ENCODE data around the gene FANCD2OS.
A peak's percentile ranks its signal among the peaks of the same experiment; 100 is the strongest.
"Not testable (repeated sequence)": the region's sequence is repeated elsewhere in the genome, so short reads cannot be mapped to it uniquely, and the experiment has no call there.

FANCD2OS gene

DNA sequence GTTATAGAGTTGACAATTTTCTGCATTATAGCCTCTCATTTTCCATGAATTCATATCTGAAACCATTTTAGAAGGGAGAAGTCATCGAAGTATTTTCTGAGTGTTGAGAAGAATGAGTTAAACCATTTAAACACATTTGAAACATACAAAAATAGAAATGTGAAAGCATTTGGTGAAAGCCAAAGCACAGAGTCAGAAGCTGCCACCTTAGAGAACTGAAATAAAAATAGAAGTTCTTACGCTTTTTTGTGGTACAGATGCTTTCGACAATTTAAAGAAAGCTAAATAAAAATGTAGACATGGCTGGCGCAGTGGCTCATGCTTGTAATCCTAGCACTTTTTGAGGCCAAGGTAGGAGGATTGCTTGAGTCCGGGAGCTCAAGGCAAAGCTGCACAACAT, 9.0 kb downstream of the FANCD2OS start:
- no peak overlapping the region for H3K27ac ChIP-seq
- no peak for DNase-seq (ENCODE audit: low read depth, low spot score)

DNA sequence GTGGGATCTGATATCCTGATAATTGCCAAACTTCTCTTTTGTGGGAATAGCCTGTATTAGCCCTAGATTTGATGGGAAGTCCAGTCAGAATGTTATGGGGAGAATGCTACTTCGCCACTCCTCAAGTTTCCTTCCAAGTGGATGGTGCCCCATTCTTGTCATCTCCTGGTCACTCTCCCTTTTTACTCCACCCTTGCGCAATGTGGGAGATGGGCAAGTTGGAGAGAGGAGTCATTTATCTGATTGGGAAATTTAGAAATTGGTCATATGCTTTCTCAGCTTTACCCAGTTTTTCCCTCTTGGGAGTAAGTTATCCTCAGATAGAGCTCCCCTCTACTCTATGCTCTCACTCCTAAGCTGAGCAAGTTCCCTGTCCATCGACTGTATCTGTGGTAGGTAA, 14.4 kb downstream of the FANCD2OS start:
- H3K27ac ChIP-seq: no peak overlapping the region
- DNase-seq (ENCODE audit: low read depth, low spot score): no peak

DNA sequence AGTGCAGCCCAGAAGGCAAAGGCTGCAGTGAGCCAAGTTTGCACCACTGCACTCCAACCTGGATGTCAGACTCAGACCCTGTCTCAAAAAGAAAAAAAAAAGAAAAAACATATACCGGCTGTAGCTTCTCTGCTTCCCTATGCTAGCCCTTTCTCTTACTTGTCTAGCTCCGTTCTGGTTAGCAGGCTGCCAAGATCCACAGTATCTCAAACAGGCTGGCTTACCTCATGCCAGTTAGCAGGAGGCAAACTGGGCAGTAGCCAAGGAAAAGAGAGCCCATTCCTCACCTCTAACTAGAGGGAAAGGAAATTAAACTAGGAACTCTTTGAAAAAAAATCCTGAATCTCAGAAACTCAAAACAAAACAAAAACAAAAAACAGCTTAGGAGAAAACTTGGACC, 16.7 kb downstream of the FANCD2OS start:
- not testable (repeated sequence) for DNase-seq (ENCODE audit: low read depth, low spot score)

DNA sequence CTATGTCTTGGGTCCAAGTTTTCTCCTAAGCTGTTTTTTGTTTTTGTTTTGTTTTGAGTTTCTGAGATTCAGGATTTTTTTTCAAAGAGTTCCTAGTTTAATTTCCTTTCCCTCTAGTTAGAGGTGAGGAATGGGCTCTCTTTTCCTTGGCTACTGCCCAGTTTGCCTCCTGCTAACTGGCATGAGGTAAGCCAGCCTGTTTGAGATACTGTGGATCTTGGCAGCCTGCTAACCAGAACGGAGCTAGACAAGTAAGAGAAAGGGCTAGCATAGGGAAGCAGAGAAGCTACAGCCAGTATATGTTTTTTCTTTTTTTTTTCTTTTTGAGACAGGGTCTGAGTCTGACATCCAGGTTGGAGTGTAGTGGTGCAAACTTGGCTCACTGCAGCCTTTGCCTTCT, 17.3 kb downstream of the FANCD2OS start:
- H3K27ac ChIP-seq; DNase-seq (ENCODE audit: low read depth, low spot score): not testable (repeated sequence)

More for the DNA sequence above, 16.7 kb downstream of the FANCD2OS start:
- H3K27ac ChIP-seq: not testable (repeated sequence)

DNA sequence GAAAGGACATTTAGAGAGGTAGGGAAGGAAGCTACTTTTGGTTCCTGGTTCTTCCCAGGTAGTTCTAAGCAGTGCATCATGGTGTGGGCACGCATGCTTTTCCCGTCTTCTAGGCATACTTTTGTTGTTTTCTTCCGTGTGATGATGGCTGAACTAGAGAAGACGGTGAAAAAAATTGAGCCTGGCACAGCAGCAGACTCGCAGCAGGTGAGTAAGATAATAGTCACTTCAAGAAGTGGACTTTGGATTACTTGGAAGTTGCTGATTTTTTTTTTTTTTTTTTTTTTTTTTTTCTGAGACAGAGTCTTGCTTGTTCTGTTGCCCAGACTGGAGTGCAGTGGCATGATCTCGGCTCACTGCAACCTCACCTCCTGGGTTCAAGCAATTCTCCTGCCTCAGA, 17.9 kb downstream of the FANCD2OS start:
- H3K27ac ChIP-seq: no peak overlapping the region
- DNase-seq (ENCODE audit: low read depth, low spot score): no peak

DNA sequence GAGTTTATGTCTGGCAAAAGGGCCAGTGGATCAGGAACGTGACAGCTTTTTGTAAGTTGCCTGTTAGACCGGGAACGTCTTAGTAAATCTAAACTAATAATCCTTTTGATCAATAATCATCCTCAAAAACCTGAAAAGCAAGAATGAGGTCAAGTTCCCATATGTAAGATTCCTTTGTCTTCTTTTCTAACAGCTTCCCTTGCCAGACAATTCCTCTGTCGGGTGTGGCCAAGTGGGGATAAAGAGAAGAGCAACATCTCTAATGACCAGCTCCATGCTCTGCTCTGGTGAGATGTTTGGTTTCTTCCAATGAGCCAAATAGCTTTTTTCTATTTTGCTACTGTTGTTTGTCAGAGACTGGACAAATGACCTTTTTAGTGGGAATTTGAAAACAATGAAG, 19.8 kb downstream of the FANCD2OS start:
- peak overlapping the region; percentile 21 for H3K27ac ChIP-seq
- DNase-seq (ENCODE audit: low read depth, low spot score): no peak

DNA sequence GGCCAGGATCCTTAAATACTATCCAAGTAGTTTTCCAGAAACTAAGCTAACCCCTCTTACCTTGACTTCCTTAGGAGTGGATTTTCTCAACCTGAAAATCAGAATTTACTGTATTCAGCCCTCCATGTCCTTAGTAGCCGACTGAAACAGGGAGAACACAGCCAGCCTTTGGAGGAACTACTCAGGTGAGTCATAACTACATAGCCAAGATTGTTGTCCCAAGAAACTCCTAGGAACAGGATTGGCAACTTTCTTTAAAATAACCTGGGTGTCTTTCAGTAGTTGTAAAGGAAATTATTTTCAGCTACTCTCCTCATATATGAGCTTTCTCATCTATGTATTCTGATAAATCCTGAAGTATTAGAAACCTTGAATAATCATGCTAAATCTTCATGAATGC, 22.3 kb downstream of the FANCD2OS start:
- peak; percentile 36 for DNase-seq (ENCODE audit: low read depth, low spot score)
- H3K27ac ChIP-seq: peak overlapping the region; percentile 46

DNA sequence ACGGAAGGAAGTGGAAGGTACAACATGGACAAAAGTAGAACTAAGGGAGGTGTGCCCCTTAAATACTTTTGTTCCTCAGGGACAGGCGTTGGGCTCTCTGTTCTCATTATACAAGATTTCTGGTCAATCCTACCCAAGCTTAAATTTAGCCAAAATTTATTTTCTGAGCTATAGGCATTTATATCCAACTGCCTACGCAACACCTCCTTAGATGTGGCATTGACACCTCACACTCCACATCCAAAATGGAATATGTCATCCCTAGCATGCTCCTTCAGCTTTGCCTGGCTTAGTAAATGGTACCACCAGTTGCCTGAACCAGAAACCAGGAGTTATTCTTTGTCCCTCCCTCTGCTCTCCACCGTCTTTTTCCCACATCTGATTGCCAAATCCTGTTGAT, 26.2 kb downstream of the FANCD2OS start:
- no peak for DNase-seq (ENCODE audit: low read depth, low spot score)
- H3K27ac ChIP-seq: no peak overlapping the region

DNA sequence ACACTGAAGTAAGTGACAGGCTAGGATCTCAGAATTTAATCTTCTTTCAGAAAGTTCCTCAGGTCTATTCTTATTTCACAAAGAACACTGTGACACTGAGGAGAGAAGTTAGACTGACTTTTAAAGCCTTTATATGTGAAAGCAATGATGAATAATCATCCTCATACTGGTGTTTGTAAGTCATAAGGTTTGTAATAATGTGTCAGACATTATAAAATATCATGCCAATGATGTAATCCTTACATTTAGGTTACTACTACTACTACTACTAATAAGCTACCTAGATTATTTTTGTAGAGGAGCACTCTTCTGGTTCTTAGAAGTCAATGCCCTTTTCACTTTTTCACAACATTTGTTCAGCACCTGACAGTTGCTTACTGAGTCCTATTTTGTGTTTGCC, 33.4 kb downstream of the FANCD2OS start:
- H3K27ac ChIP-seq: peak overlapping the region; percentile 26
- DNase-seq (ENCODE audit: low read depth, low spot score): no peak

DNA sequence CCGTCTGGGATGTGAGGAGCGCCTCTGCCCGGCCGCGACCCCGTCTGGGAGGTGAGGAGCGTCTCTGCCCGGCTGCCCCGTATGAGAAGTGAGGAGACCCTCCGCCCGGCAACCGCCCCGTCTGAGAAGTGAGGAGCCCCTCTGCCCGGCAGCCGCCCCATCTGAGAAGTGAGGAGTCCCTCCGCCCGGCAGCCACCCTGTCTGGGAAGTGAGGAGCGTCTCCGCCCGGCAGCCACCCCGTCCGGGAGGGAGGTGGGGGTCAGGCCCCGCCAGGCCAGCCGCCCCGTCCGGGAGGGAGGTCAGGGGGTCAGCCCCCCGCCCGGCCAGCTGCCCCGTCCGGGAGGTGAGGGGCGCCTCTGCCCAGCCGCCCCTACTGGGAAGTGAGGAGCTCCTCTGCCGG, 38.0 kb downstream of the FANCD2OS start:
- not testable (repeated sequence) for DNase-seq (ENCODE audit: low read depth, low spot score); H3K27ac ChIP-seq

DNA sequence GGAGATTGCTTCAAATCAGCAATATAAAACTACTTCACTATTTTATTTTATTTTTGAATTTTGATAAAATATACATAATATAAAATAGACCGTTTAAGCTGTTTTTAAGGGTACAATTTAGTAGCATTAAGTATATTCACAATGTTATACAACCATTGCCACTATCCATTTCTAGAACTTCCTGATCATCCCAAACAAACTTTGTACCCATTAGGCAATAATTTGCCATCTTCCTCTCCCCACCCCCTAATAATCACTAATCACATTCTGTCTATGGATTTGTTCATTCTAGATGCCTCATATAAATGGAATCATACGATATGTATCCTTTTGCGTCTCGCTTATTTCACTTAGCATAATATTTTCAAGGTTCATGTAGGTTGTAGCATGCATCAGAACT, 53.0 kb downstream of the FANCD2OS start:
- no peak overlapping the region for H3K27ac ChIP-seq
- DNase-seq (ENCODE audit: low read depth, low spot score): no peak

Measured in epithelial cell of prostate (primary cell).